Upper lobe of left lung (tissue), 4 donors: ENCODE measurements around the gene ORMDL3.
A peak's percentile ranks its signal among the peaks of the same experiment; 100 is the strongest.

Experiments
- POLR2A ChIP-seq, 4 donors: fragments of 450-650 bp; IDR thresholded peaks; one replicate each; pipeline ENCODE4 v1.5.1; 2016 to 2017; ENCODE audit warnings: antibody characterized with exemption in 4 of 4, mild to moderate bottlenecking in 2 of 4
- POLR2AphosphoS5 ChIP-seq, 2 donors: sonication (generic); formaldehyde crosslinking; IDR thresholded peaks; one replicate each; pipeline ENCODE4 v1.5.1; 2017; ENCODE audit warnings: antibody characterized with exemption in 2 of 2
- TF ChIP-seq, protein P1 (sequence below), 6 experiments: fragments of 450-650 bp in 4 of 6; fragments of 200-600 bp in 2 of 6; sonication (generic) in 2 of 6; IDR thresholded peaks; one replicate each; pipeline ENCODE4 v1.5.1; 2016 to 2019; ENCODE audit warnings: antibody characterized with exemption in 6 of 6

DNA sequence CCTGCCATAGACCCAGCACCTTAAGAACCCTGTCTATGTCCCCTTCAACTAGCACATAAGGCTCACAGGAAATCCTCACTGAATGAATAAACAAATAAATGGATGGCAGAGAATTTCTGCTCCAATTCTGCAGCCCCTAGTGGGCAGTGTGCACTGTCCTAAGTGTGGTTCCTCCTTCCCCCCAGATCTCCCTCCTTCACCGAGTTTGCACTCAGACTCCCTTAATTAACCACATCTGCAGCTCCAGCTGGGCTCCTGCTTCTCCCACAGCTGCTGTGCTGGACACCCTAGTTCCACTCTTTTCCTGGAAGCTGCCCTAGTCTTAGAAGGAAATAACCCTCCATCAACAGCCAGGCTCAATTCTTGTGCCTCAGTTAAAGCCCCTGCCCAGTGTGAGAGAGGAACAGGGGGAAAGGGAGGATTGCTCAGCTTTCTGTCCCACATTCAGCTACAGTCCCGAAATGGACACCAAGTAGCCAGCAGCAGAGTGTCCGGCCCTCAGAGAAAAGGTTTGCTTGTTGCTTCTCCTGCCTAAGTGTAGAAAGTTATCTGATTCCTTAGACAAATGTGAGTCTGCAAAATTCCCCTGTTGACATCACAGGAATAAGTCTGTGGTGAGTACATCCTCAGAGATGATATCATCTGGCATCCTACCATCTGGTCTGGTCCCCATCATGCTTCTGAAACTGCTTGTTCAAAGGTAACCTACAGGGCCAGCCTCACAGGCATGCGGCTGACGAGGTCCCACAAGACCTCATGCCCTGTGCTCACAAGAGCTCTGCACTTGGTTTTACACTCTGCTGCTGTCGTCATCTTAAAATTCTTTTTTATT, 12.4 kb upstream of the ORMDL3 start:
- TF ChIP-seq, protein P1, sequence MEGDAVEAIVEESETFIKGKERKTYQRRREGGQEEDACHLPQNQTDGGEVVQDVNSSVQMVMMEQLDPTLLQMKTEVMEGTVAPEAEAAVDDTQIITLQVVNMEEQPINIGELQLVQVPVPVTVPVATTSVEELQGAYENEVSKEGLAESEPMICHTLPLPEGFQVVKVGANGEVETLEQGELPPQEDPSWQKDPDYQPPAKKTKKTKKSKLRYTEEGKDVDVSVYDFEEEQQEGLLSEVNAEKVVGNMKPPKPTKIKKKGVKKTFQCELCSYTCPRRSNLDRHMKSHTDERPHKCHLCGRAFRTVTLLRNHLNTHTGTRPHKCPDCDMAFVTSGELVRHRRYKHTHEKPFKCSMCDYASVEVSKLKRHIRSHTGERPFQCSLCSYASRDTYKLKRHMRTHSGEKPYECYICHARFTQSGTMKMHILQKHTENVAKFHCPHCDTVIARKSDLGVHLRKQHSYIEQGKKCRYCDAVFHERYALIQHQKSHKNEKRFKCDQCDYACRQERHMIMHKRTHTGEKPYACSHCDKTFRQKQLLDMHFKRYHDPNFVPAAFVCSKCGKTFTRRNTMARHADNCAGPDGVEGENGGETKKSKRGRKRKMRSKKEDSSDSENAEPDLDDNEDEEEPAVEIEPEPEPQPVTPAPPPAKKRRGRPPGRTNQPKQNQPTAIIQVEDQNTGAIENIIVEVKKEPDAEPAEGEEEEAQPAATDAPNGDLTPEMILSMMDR (IDR thresholded peaks at IDR 0.05): peak in 1 of 6 experiments; percentile 19
- TF ChIP-seq POLR2A (IDR thresholded peaks at IDR 0.05) (no peak), POLR2AphosphoS5 (IDR thresholded peaks at IDR 0.05) (no peak)
